NCI-H1930 (cell line): ENCODE measurements around the gene THG1L.
"Not testable (repeated sequence)": the region's sequence is repeated elsewhere in the genome, so short reads cannot be mapped to it uniquely, and the experiment has no call there.

Experiments used
- DNase-seq, 2 experiments: peaks; one replicate each; lab custom pipeline; 2025; lab: John Stamatoyannopoulos, UW

THG1L gene

DNA sequence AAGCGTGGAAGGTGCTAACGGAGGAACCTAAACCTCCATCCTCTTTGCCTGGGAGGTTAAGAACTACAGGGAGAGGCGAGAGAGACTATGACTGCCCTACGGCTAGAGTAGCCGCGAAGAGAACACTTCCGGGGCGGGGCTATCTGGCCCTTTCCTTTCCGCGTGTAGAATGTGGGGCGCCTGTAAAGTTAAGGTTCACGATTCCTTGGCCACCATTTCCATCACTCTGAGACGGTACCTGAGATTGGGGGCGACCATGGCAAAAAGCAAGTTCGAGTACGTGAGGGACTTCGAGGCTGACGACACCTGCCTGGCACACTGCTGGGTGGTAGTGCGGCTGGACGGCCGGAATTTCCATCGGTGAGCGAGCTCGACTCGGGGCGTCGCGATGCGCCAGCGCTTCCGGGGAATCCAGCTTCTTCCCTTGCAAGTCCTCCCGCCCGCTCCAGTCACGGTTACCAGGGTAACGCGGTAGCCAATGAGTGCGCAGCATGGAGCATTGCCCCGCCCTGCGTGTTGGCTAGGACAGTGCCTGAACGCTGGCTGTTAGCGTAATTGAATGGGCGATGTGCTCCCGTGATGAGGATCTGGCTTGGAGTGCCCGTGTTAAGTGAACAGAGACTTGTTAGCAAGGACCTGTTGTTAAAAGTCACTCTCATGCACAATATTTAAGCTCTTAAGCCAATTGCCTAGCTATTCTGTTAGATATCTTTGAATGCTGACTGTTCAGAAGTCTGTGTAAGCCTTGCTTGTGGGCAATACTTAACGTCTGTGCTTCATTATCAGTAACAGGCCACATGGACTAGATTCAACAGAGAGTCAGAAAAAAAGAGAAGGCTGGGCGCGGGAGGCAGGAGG, at the start of gene THG1L:
THG1L (plus strand) TSS at position 149 of the 858 bp plus-strand sequence; CDS start at position 170, 21 bp downstream.
- peak; percentile 89 to 92 for DNase-seq

DNA sequence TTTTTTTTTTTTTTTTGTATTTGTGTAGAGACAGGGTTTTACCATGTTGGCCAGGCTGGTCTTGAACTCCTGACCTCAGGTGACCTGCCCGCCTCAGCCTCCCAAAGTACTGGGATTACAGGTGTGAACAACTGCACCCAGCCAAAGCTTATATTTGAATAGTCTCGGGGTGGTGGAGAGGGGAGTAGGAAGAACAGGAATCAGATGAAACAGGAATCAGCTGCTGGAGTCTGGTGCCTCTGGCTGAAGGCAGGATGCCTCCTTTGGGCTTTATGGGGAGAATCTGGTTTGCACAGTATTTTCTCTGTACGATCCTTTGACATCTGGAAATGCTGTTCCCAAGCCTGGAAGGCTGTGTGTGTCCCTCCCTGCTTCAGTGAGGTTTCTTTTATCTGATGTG, 49.0 kb upstream of the THG1L start:
- no peak for DNase-seq

DNA sequence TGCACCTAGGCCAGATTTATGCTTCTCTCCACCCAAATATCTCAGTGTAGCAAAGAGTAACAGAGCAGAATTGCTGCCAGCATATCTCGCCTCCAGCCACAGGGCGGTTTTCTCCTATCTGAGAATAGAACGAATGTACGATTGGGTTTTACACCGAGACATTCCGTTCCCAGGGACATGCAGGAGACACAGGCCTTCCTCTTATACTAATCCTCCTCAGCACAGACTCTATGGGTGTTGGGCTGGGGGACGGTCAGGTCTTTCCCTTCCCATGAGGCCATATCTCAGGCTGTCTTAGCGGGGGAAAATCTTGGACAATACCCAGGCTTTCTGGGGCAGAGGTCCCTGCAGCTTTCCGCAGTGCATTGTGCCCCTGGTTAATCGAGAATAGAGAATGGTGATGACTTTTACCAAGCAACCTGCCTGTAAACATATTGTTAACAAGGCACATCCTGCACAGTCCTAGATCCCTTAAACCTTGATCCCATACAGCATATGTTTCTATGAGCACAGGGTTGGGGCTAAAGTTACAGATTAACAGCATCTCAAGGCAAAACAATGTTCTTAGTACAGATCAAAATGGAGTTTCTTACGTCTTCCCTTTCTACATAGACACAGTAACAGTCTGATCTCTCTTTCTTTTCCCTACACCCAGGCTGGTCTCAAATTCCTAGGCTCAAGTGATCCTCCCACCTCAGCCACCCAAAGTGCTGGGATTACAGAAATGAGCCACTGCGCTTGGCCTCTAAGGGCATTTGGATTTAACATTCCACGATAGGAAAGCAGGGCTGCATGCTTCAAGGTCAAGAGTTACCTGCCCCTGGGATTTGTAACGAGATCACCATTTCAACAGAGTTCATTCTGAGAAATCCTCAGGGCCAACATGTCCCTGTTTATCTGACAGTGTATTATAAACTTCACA, 44.7 kb upstream of the THG1L start:
- not testable (repeated sequence) for DNase-seq

DNA sequence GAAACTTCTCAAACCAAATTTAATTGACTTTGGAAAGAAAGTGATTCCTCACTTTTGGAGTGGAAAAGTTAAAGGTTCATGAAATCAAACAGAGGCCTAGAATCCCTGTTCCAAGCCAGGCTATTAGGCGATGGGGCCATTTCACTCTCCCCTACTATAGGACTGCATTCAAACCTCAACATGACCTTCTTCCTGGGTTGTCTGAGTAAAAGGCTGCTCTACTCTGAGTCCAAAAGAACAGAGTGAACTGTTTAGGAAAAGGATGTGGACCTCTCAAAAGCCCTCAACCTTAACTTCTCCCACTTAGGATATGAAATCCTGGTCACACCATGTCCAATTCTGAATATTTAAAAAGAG, 44.0 kb upstream of the THG1L start:
- no peak for DNase-seq

DNA sequence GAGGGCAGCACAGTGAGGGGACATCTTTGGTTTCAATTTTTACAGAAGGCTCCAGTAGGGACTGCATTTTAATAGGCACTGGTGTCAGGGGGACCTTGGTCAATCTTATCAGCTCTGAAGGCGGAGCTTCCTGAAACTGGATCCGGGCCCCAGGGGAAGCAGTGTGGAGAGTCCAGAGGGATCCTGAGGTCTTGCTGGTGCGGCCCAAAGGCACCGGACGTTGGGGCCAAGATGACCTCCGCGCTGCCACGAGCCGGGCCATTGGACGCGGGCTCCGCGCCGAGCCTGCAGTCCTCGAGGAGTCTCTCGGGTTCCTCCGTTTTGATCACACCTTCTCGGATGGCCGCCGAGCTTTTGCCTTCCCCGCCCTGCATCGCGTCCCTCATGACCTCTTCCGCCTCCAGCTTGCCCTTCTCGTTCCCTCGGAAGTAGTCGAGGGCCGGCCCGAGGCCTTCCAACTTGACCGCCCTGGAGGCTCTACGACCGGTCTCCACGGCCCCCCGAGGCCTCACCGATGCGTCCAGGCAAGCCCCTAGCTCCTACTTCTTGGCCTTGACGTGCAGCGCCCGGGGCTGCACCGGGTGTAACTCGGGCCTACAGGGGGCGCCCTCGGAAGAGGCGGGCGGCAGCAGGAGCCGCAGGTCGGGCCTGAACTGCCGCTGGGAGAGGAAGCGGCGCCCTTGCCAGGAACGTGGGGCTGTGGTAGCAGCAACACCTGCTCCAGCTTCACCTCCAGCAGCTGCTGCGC, 41.1 kb upstream of the THG1L start:
- no peak for DNase-seq

DNA sequence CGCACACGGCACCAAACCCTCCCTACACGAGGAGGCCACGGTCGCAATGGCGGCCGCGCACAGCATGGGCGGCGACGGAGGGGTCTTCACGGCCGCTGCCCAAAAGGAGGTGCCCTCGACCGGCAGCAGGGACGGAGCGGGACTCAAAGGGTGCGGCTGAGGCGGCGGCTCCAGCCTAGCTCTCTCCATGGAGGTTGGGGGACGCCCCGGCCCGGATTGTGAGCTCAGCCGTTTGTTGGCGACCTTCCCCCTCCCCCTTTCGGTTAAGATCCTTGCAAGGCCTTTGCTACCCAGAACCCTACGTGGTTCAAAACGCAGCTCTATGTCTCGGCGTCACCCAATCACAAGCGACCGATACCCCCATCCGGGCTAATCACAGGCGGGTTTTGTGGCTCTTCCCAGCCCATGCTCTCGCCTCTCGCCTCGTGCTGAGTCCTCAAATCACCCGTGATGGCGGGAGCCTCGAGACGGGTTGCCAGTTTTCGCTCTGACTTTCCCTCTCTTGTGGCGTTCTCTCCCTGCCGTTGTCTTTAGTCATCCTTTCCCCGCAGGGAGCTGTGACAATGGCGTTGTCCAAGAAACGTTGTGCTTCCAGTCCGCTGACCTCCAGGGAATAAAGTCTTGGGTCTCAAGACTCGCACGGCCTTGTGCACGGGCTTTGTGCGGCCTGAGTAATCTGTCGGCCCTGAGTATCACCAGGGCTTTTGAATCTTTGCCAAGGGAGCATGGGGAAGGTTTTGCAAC, 40.4 kb upstream of the THG1L start:
- DNase-seq: no peak

DNA sequence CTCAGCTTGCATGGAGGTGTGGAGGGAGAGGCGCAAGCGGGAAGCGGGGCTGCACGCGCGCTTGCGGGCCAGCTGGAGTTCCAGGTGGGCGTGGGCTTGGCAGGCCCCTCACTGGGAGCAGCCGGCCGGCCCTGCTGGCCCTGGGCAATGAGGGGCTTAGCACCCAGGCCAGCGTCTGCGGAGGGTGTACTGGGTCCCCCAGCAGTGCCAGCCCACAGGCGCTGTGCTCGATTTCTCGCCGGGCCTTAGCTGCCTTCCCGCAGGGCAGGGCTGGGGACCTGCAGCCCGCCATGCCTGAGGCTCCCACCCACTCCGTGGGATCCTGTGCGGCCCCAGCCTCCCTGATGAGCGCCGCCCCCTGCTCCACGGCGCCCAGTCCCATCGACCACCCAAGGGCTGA, 37.4 kb upstream of the THG1L start:
- DNase-seq: not testable (repeated sequence)

DNA sequence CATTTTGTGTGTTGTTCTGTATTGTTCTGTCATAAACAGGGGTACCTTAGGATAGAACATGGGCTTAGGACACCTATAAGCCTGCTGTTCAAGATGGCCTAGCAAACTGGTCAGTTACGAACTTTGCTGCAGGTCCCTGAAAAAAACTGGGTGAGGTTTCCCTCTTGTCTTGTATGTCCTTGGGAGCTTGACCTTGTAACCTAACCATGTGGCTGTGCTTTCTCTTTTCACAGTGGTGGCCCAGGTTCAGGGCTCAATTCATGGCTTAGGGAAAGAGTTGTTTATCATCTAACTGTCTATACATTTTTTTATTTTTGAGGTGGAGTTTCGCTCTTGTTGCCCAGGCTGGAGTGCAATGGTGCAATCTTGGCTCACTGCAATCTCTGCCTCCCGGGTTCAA, 35.1 kb upstream of the THG1L start:
- DNase-seq: not testable (repeated sequence)

DNA sequence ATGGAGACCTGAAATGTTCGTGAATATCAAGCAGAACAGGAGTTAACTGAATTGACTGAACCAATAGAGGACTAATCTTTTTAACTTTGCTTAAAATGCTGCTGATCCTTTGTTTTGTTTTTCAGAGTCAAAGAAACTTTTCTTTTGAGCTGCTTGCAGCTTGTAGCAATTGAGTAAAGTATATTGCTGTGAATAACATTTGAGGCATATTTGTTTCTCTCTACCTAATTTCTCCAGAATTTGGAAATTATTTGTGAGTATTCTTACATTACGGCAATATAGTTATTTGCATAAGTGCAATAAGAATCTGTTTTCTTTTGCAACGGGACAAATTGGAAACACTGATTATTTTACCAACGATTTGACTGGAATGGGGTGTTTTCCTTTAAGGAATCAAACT, 32.5 kb upstream of the THG1L start:
- not testable (repeated sequence) for DNase-seq

DNA sequence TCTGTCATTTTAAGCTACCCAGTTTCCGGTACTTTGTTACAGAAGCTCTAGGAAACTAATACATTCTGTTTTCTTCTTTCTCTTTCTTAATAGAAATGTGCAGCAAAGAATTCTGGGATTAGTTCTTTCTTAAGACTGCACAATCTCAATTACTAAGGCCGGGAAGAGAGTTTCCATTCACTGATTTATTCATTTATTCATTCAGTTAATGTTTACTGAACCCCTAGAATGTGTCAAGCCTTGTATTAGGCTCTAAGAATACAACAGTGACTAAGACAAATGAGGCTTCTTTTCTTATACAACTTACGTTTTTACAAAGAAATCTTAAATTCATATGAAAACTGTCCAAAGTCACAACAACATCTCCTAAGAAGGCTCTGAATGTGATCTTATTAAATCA, 27.5 kb upstream of the THG1L start:
- DNase-seq: no peak

DNA sequence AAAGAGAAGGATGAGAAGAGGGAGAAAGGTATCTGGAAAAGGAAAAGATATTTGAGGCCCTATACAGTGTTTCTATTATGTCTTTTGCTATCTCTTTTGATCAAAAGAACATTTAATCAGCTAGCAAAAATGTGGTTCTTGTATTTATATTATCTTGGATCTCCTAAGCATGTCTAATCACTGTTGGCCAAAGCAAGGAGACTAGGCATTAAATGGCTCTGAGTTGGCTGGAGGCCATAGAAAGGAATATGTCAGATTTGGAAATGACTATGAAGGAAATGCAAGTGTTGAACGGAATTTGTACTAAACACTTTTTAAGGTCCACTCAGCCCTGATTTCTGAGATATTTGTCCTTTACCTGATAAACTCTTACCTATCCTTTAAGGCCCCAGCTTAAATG, 22.4 kb upstream of the THG1L start:
- DNase-seq: no peak

DNA sequence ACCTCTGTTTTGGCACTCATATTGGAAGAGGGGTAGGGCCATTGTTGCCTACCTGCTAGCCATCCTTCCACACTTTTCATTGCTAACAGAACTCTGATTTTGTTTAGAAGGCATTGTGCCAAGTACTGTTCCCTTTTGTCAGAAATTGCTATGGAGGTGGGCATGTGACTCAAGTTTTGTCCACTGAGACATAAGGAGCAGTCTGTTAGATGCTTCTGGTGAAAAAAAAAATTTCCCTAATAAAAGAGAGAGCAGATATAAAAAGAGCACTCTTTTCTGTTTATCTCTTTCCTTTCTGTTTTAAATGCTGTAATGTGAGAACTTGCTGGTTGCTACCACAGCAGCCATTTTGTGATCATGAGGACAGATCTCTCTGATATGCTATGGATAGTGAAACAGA, 21.9 kb upstream of the THG1L start:
- no peak for DNase-seq

DNA sequence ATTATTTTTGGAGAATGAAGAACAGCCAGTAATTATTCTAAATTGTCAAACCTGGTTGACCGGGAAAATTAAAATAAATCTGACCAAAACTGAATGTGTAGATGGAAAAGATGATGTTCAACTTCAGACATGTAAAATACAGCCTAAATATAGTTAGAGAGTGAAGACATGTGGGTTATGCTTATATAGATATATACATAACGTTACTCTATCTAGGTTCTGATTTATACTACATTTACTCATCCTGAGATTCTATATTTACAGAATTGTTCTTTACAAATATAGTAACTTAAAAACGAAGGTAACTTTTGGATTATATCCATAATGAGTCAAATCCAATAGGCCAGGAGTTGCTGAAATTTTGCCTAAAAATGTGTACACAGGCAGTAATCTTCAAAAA, 20.8 kb upstream of the THG1L start:
- no peak for DNase-seq

DNA sequence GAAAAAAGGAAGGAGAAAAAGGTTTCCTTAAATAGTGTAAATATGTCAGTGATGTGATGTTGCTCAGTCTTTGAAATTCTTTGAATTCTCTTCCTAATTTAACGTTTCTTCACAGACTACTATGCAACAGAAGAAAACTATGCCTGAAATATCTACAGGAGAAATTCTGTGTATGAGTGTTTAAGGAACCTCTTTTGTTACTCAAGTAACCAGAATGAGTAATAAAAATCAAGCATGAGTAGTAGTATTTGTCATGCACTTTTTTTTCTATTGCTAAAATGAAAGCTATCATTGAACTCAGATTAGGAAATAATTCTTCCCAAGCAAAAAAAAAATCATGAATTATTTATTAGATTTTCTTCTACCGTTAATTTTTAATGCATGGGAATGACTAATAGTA, 20.3 kb upstream of the THG1L start:
- no peak for DNase-seq

DNA sequence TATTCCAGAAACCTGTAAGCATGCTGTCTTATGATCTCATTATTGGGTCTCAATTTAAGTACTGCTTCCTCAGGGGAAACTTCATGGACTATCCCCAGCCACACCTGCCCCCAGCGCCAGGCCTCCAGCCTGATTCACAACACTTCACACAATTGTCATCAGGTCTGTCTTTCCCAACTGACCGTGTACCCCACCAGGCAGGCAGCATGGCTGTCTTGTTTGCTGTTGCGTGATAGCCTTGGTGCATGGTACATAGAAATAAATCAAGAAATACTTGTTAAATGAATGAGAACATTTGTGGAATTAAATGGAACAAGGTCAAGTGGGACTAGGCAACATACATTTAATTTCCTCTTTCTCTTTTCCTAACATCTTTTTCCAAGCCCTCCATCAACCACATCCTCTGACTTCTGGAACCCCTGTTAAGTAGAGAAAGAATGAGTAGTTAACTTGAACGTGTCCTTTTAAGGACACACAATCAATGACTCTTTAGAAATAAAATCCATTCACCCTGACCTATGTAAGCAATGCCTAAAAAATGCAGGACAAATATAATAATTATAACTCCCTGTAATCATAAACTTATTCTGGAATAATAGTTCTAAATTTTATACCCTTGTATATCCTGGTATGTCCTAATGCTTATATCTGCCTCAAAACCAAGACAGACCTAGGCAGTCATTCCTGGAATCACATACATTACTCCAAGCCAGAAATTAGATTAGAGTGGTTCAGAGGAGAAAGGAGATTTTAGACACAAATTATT, 17.2 kb upstream of the THG1L start:
- DNase-seq: no peak

DNA sequence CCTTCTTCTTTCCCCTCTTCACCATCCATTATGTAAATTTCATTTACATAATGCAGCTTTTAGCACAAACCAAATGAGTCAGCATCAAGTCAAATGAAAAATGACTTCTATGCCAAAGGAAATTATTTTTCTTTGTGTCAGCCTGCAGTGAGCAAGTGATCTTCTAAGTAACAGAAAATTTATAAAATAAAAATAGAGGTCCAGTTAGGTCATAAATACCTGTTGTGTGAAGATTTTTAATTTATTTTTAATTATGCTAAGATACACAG, 16.7 kb upstream of the THG1L start:
- DNase-seq: no peak

DNA sequence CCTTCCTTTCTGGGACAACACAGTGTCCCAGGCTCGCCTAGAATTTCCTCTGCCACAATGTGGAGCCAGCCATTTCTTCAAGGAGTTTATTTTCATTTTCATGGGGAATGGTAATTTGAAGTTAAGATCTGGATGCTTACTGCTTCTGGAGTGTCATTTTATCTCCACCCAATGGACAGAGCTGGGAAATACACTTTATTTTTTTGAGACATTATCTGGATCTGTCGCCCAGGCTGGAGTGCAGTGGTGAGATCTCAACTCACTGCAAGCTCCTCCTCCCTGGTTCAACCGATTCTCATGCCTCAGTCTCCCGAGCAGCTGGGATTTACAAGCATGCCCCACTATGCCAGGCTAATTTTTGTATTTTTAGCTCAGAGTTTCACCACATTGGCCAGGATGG, 12.7 kb upstream of the THG1L start:
- DNase-seq: no peak

DNA sequence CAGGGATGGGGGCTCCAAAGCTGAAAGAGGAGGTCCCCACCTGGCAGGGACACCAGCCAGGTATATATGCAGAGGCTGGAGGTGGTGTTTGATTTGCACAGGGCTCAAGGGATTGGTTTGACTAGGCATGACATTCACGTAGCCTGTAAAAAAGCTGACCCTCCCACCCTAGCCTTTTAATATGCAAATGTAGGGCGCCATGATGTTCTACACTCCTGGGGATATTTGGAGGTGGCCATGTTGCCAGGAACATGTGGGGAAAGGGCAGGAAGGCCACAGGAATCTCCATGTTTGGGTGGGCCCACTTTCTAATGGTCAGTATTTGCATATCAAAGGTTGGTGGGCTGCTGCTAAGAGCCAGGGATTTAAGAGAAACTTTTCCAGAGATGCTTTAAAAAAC, 12.0 kb upstream of the THG1L start:
- no peak for DNase-seq

DNA sequence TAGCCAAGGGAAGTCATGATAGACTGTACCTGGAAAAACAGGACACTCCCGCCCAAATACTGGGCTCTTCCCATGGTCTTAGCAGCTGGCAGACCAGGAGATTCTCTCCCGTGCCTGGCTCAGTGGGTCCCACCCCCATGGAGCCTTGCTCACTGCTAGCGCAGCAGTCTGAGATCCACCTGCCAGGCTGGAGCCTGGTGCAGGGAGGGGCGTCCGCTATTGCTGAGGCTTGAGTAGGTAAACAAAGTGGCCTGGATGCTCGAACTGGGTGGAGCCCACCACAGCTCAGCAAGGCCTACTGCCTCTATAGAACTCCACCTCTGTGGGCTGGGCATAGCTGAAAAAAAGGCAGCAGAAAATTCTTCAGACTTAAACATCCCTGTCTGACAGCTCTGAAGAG, 10.1 kb upstream of the THG1L start:
- DNase-seq: no peak

DNA sequence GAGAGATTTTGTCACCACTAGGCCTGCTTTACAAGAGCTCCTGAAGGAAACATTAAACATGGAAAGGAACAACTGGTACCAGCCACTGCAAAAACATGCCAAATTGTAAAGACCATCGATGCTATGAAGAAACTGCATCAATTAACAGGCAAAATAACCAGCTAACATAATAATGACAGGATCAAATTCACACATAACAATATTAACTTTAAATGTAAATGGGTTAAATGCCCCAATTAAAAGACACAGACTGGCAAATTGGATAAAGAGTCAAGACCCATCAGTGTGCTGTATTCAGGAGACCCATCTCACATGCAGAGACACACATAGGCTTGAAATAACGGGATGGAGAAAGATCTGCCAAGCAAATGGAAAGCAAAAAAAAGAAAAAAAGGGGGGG, 8.3 kb upstream of the THG1L start:
- DNase-seq: not testable (repeated sequence)

DNA sequence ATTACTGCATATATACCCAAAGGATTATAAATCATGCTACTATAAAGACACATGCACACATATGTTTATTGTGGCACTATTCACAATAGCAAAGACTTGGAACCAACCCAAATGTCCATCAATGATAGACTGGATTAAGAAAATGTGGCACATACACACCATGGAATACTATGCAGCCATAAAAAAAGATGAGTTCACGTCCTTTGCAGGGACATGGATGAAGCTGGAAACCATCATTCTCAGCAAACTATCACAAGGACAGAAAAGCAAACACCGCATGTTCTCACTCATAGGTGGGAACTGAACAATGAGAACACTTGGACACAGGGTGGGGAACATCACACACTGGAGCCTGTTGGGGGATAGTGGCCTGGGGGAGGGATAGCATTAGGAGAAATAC, 4.6 kb upstream of the THG1L start:
- not testable (repeated sequence) for DNase-seq
